HG03025 (cell line): ENCODE measurements around the gene SLC8A1.

ENCODE experiments used
- ATAC-seq: cut with Tn5 transposase; IDR thresholded peaks from one replicate; pipeline ENCODE4 v1.9.1; 2021; ENCODE audit warnings: mild to moderate bottlenecking, moderate library complexity; ENCODE audit not compliant: unreplicated experiment, low FRiP score

Gene SLC8A1

GRCh38 chr2:40463112-40463511 is 11.2 kb upstream of the SLC8A1 start:
- no peak for ATAC-seq

GRCh38 chr2:40458271-40458794 is 6.4 kb upstream of the SLC8A1 start:
- no peak for ATAC-seq

GRCh38 chr2:40457837-40458236 is 5.9 kb upstream of the SLC8A1 start:
- no peak for ATAC-seq

- ATAC-seq, result no peak
Measured at GRCh38 chr2:40457366-40457765, 5.5 kb upstream of the SLC8A1 start.

- no peak for ATAC-seq
Measured at GRCh38 chr2:40456926-40457325, 5.0 kb upstream of the SLC8A1 start.

- ATAC-seq, result no peak
Measured at GRCh38 chr2:40455661-40456060, 3.8 kb upstream of the SLC8A1 start.

GRCh38 chr2:40454321-40454720 is 2.4 kb upstream of the SLC8A1 start:
- ATAC-seq, result no peak

GRCh38 chr2:40452786-40453185 is 896 bp upstream of the SLC8A1 start:
- no peak for ATAC-seq

GRCh38 chr2:40450796-40451430 is 977 bp downstream of the SLC8A1 start:
- no peak for ATAC-seq

GRCh38 chr2:40450066-40450795 is 1.7 kb downstream of the SLC8A1 start:
- no peak for ATAC-seq

GRCh38 chr2:40448476-40449079 is 3.3 kb downstream of the SLC8A1 start:
- no peak for ATAC-seq

GRCh38 chr2:40445467-40445866 is 6.4 kb downstream of the SLC8A1 start:
- no peak for ATAC-seq

- ATAC-seq, result no peak
Measured at GRCh38 chr2:40440835-40441234, 11.1 kb downstream of the SLC8A1 start.

- ATAC-seq, result no peak
Measured at GRCh38 chr2:40439473-40439872, 12.4 kb downstream of the SLC8A1 start.

- no peak for ATAC-seq
Measured at GRCh38 chr2:40436093-40436475, 15.8 kb downstream of the SLC8A1 start.

GRCh38 chr2:40435426-40436092 is 16.3 kb downstream of the SLC8A1 start:
- ATAC-seq, result no peak

- ATAC-seq, result no peak
Measured at GRCh38 chr2:40434731-40435271, 17.1 kb downstream of the SLC8A1 start.

GRCh38 chr2:40433736-40434135 is 18.2 kb downstream of the SLC8A1 start:
- no peak for ATAC-seq

- ATAC-seq, result no peak
Measured at GRCh38 chr2:40432921-40433483, 18.9 kb downstream of the SLC8A1 start.

- ATAC-seq, result no peak
Measured at GRCh38 chr2:40431600-40431955, 20.3 kb downstream of the SLC8A1 start.
